Naive thymus-derived CD4-positive, alpha-beta T cell (primary cell): ENCODE data around the gene ENDOV. TPM values are rescaled to one million over a fixed set of nuclear protein-coding genes. Genes with fewer than 3 reads are reported as not detected.

ENCODE experiments used
- ATAC-seq: fragments of 150-1000 bp; cut with Tn5 transposase; 2 replicates; pipeline ENCODE4 v1.10.0; 2021; ENCODE audit warnings: mild to moderate bottlenecking, moderate library complexity
- CTCF ChIA-PET: fragments of 350-600 bp; sonication (Branson Sonifier 250); formaldehyde crosslinking; loops from one replicate; lab custom pipeline; 2021; ENCODE audit warnings: antibody characterized with exemption; lab: Charles Lee
- POLR2A ChIA-PET: fragments of 350-600 bp; sonication (Branson Sonifier 250); formaldehyde crosslinking; loops from one replicate; lab custom pipeline; 2021; ENCODE audit warnings: antibody characterized with exemption, inconsistent platforms; lab: Charles Lee
- DNase-seq, 9 donors: peaks; one replicate each; pipeline versions ENCODE4 v3.0.0 to v3.0.0-alpha.2; 2020 to 2022; ENCODE audit warnings: mixed read lengths in 1 of 9
- H3K27ac ChIP-seq: one replicate; pipeline ENCODE4 v1.7.0; 2013; ENCODE audit warnings: mild to moderate bottlenecking, low read depth, low read length, moderate library complexity
- H3K27me3 ChIP-seq, 2 donors: one replicate each; pipeline ENCODE4 v1.7.0; 2013; ENCODE audit warnings: low read length in 2 of 2, mild to moderate bottlenecking in 2 of 2, moderate library complexity in 2 of 2; ENCODE audit not compliant: control insufficient read depth in 2 of 2, insufficient read depth in 2 of 2
- H3K36me3 ChIP-seq, 3 experiments: 1 replicate in 2 of 3; 2 replicates in 1 of 3; pipeline ENCODE4 v1.7.0; 2013; ENCODE audit warnings: low read length in 3 of 3, mild to moderate bottlenecking in 3 of 3, moderate library complexity in 1 of 3; ENCODE audit not compliant: insufficient read depth in 3 of 3, control insufficient read depth in 2 of 3
- H3K4me1 ChIP-seq, 2 donors: one replicate each; pipeline ENCODE4 v1.7.0; 2013; ENCODE audit warnings: low read length in 2 of 2, mild to moderate bottlenecking in 2 of 2, moderate library complexity in 1 of 2; ENCODE audit not compliant: control insufficient read depth in 2 of 2, insufficient read depth in 2 of 2
- H3K4me3 ChIP-seq: 2 replicates; pipeline ENCODE4 v1.7.0; 2013; ENCODE audit warnings: mild to moderate bottlenecking, low read length
- H3K9me3 ChIP-seq, 3 experiments: 1 replicate in 2 of 3; 2 replicates in 1 of 3; pipeline ENCODE4 v1.7.0; 2013; ENCODE audit warnings: low read length in 3 of 3; ENCODE audit not compliant: control insufficient read depth in 2 of 3
- H3K27ac Mint-ChIP-seq, 9 donors: one replicate each; pipeline ENCODE4 v1.8.0; 2020 to 2022; ENCODE audit warnings: mixed read lengths in 9 of 9, mild to moderate bottlenecking in 8 of 9, moderate library complexity in 5 of 9, inconsistent platforms in 2 of 9
- H3K27me3 Mint-ChIP-seq, 5 donors: one replicate each; pipeline ENCODE4 v1.8.0; 2021 to 2022; ENCODE audit warnings: mixed read lengths in 5 of 5, mild to moderate bottlenecking in 1 of 5
- H3K36me3 Mint-ChIP-seq, 5 donors: one replicate each; pipeline ENCODE4 v1.8.0; 2020 to 2022; ENCODE audit warnings: mixed read lengths in 5 of 5, mild to moderate bottlenecking in 3 of 5, inconsistent platforms in 1 of 5
- H3K4me1 Mint-ChIP-seq, 7 donors: one replicate each; pipeline ENCODE4 v1.8.0; 2020 to 2022; ENCODE audit warnings: mixed read lengths in 7 of 7, mild to moderate bottlenecking in 3 of 7, inconsistent platforms in 1 of 7
- H3K4me3 Mint-ChIP-seq, 10 donors: one replicate each; pipeline ENCODE4 v1.8.0; 2020 to 2022; ENCODE audit warnings: mild to moderate bottlenecking in 10 of 10, mixed read lengths in 10 of 10, moderate library complexity in 6 of 10, inconsistent platforms in 2 of 10
- H3K9me3 Mint-ChIP-seq, 11 donors: one replicate each; pipeline ENCODE4 v1.8.0; 2020 to 2022; ENCODE audit warnings: mixed read lengths in 11 of 11, mild to moderate bottlenecking in 4 of 11, inconsistent platforms in 1 of 11, moderate library complexity in 1 of 11
- intact Hi-C, 2 donors: fragments of 100-400 bp; cut with micrococcal nuclease; formaldehyde crosslinking; loops; one replicate each; pipeline ENCODE4 v1.15.1; 2023
- polyA plus RNA-seq, 2 donors: library from polyadenylated mRNA; unstranded; fragments of 300-500 nt; fragmentation: Illumina TruSeq; gene quantifications; one replicate each; pipeline ENCODE4 v1.2.3, GENCODE V29; 2021
- total RNA-seq, 6 experiments: library from RNA in 5 of 6; stranded (reverse) in 5 of 6; gene quantifications; 1 replicate in 5 of 6; 2 replicates in 1 of 6; pipeline ENCODE4 v1.2.3 and lab custom pipeline; 2021 to 2026

ENDOV gene
- total and polyA plus RNA-seq, 7 experiments from 2014 or later, result 7.5 to 26.5 (median 20.9) TPM

- ChIA-PET CTCF (interaction anchor here (1.4 to 4.0 kb wide), 5 partner anchors 472 to 555 kb away, joined by 5 to 26 read pairs (median 10); no protein-coding TSS in a partner anchor), POLR2A (interaction anchor here (0.5 to 1.1 kb wide), 4 partner anchors 26 to 224 kb away, joined by 3 read pairs; no protein-coding TSS in a partner anchor)
- intact Hi-C loops, result loop anchor here (5.0 to 10.0 kb wide), 2 partner anchors 116 to 354 kb away; partner anchors contain the start of gene RPTOR (in 1 of the 2)
- Histone ChIP-seq H3K4me1 (peaks cover 8 to 11% of the 10 kb centered on the region in 2 donors), H3K36me3 (no peaks in the 10 kb centered on the region), H3K9me3 (no peaks in the 10 kb centered on the region), H3K27me3 (no peaks in the 10 kb centered on the region), H3K4me3 (no peak overlapping the region), H3K27ac (no peak overlapping the region)
- no peak overlapping the region for H3K27ac Mint-ChIP-seq
- peaks cover 4 to 16% (median 5%) of the 10 kb centered on the region in 7 donors for H3K4me1 Mint-ChIP-seq
- no peaks in the 10 kb centered on the region for H3K36me3 Mint-ChIP-seq
- no peak overlapping the region for H3K4me3 Mint-ChIP-seq
- no peaks in the 10 kb centered on the region for H3K9me3 Mint-ChIP-seq
- ATAC-seq (no peak), DNase-seq (no peak)
- H3K27me3 Mint-ChIP-seq, result no peaks in the 10 kb centered on the region
These were observed 13.4 kb downstream of the ENDOV start for GRCh38 chr17:80428363-80428762.

GRCh38 chr17:80428796-80429195 lies 13.8 kb downstream of the ENDOV start:
- Mint-ChIP-seq H3K4me1 (peaks cover 4 to 16% (median 5%) of the 10 kb centered on the region in 7 donors), H3K27me3 (no peaks in the 10 kb centered on the region), H3K36me3 (no peaks in the 10 kb centered on the region), H3K9me3 (no peaks in the 10 kb centered on the region), H3K27ac (no peak overlapping the region), H3K4me3 (no peak overlapping the region)
- intact Hi-C loops, result loop anchor here (5.0 to 10.0 kb wide), 2 partner anchors 116 to 354 kb away; partner anchors contain the start of gene RPTOR (in 1 of the 2)
- Histone ChIP-seq H3K4me3 (no peak overlapping the region), H3K9me3 (no peaks in the 10 kb centered on the region), H3K36me3 (no peaks in the 10 kb centered on the region), H3K27ac (no peak overlapping the region), H3K27me3 (no peaks in the 10 kb centered on the region), H3K4me1 (peaks cover 8 to 11% of the 10 kb centered on the region in 2 donors)
- POLR2A ChIA-PET, result interaction anchor here (1.1 kb wide), 1 partner anchor 26 kb away, joined by 3 read pairs; no protein-coding TSS in a partner anchor
- CTCF ChIA-PET, result interaction anchor here (0.6 to 4.0 kb wide), 2 partner anchors 383 to 542 kb away, joined by 3 to 26 read pairs; no protein-coding TSS in a partner anchor
- ATAC-seq (no peak), DNase-seq (no peak)

DNA sequence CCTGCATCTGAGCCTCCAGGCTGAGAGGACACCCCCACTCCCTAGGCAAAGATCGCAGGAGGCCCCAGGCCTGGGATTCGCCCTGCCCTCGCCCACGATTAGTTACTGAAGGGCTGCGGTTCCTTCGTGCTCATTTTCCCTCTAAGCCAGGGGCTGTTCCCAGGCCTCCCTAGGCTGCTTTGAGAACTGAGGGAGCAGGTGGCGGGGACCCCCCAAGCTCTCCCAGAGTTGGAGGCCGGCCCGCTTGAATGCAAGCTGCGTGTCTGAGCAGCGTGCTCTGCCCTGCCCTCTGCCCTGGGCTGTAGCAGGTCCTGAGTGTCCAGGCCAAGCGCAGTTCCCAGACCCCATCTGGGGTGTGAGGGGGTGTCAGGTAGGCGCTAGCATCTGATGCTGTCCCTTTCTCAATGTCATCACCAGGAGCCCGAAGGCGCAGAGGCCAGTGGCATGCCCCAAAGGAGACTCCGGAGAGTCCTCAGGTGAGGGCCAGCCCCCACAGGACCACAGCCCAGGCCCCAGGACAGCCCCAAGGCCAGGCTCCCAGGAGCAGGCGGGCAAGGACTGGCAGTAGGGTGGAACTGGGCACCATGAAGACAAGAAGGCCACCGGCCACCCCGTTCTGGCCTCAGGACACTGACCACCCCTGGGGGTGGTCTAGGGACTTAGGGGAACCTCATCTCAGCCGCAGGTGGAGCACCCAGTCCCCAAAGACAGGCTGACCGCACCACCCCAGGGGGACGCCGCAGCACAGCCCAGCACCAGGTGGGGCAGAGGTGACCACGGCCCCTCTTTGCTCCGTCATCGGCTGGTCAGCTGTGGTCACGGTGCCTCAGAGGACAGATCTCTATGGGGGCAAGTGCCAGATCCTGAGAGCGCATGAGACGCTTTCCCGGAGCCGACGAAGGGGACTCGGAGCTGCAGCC lies 14.6 kb downstream of the ENDOV start:
- intact Hi-C loops, result loop anchor here (5.0 to 10.0 kb wide), 2 partner anchors 115 to 353 kb away; partner anchors contain the start of gene RPTOR (in 1 of the 2)
- no peaks in the 10 kb centered on the region for H3K36me3 Mint-ChIP-seq
- no peak overlapping the region for H3K27ac Mint-ChIP-seq
- ChIA-PET CTCF (interaction anchor here (0.6 kb wide), 1 partner anchor 382 kb away, joined by 3 read pairs; no protein-coding TSS in a partner anchor), POLR2A (no interaction called here)
- no peak for DNase-seq
- H3K27me3 ChIP-seq, result no peaks in the 10 kb centered on the region
- no peaks in the 10 kb centered on the region for H3K9me3 ChIP-seq
- no peaks in the 10 kb centered on the region for H3K9me3 Mint-ChIP-seq
- H3K4me3 ChIP-seq, result no peak overlapping the region
- peaks cover 4 to 12% (median 4%) of the 10 kb centered on the region in 7 donors for H3K4me1 Mint-ChIP-seq
- H3K27me3 Mint-ChIP-seq, result no peaks in the 10 kb centered on the region
- no peak overlapping the region for H3K27ac ChIP-seq
- peaks cover 6 to 8% of the 10 kb centered on the region in 2 donors for H3K4me1 ChIP-seq
- H3K4me3 Mint-ChIP-seq, result no peak overlapping the region
- no peaks in the 10 kb centered on the region for H3K36me3 ChIP-seq
- no peak for ATAC-seq

DNA sequence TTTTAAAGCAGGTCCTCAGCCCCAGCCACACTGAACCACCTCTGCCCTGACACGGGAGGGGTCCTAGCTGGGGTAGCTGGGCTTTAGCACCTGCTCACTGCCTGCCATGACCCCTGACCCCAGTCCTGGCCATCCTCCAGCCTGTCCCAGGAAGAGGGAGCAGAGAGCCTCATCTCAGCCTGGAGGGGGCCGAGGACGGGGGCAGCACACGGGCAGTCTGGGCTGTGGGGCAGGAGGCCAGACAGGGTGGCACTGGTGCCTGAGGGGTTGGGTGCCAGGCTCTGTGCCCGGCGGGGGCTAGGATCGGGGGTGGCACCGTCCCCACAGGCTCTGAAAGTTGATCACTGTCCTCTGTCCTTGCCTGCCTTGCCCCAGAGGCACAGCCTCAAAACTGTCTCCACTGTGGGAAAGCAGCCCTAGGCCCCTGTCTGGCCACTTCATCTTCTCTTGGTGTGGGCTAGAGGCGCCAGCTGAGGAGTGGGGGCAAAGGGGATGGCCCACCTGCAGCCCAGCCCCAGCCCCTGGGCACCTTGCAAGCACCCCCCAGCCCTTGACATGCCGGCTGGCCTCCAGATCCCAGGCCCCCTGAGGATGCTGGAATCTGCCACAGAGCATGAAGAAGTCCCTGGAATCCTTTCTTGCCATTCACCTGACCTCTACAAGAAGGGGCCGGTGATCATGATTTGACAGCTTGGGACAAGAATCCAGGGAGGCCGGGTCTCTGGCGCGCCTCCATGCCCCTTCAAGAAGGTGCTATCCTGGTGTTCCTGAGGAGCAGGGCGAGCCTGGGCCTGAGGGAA lies 15.7 kb downstream of the ENDOV start:
- H3K27ac ChIP-seq, result no peak overlapping the region
- H3K4me3 ChIP-seq, result no peak overlapping the region
- ChIA-PET CTCF (interaction anchor here (1.3 kb wide), 1 partner anchor 539 kb away, joined by 3 read pairs; no protein-coding TSS in a partner anchor), POLR2A (no interaction called here)
- no peaks in the 10 kb centered on the region for H3K36me3 ChIP-seq
- Mint-ChIP-seq H3K27ac (no peak overlapping the region), H3K27me3 (no peaks in the 10 kb centered on the region), H3K4me1 (peaks cover 4 to 12% (median 4%) of the 10 kb centered on the region in 7 donors), H3K4me3 (no peak overlapping the region), H3K9me3 (no peaks in the 10 kb centered on the region), H3K36me3 (no peaks in the 10 kb centered on the region)
- peaks cover 6 to 8% of the 10 kb centered on the region in 2 donors for H3K4me1 ChIP-seq
- DNase-seq (no peak), ATAC-seq (no peak)
- intact Hi-C loops, result no loop called here
- no peaks in the 10 kb centered on the region for H3K9me3 ChIP-seq
- no peaks in the 10 kb centered on the region for H3K27me3 ChIP-seq

DNA sequence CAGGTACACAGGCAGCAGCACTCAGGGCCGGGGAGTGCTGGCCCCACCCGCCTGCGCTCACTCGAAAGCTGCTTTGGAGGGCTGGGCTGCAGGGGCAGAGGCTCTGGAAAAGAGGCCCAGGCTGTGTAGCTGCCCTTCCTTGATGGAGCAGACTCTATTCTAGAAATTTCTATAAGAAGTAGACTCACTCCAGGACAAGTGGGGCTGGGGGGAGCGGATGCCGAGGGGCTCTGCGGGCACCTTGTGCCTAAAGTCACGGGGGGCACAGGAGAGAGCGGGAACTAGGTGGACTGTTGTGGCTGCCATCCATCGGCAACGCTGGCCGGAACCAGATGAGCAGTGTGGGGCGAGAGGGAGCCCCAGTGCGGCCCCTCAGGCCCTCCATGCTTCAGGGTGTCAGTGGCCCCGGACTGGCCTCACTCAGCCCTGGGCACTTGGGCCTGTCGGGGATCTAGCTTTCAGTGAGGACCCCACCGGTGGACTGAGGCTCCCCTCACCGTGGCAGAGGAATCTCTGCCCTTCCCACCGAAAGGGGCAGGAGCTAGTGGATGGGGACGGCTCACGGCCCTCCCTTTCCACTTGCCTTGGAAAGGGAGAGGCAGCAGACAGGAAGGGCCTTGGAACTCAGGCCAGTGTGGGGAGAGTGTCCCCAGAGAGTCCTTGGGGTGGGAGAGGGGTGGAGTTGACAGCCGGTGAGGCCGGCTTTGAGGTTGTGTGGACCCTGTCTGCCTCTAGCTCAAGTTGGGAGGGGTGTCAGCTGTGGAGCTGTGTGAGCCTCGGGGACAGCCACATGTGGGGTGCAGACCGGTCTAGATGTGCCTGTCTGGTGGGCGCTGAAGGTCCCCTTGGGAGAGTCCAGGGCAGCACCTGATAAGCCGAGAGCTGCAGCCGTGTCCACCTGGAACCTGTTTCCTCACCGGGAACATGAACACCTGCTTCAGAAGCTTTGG lies 16.6 kb downstream of the ENDOV start:
- no peak overlapping the region for H3K27ac Mint-ChIP-seq
- peaks cover 6 to 8% of the 10 kb centered on the region in 2 donors for H3K4me1 ChIP-seq
- ChIA-PET POLR2A (interaction anchor here (0.9 kb wide), 1 partner anchor 23 kb away, joined by 3 read pairs; no protein-coding TSS in a partner anchor), CTCF (interaction anchor here (0.6 to 1.3 kb wide), 2 partner anchors 139 to 538 kb away, joined by 3 read pairs; no protein-coding TSS in a partner anchor)
- no peaks in the 10 kb centered on the region for H3K9me3 ChIP-seq
- no peaks in the 10 kb centered on the region for H3K36me3 ChIP-seq
- H3K4me3 ChIP-seq, result no peak overlapping the region
- H3K27me3 Mint-ChIP-seq, result no peaks in the 10 kb centered on the region
- no peak for ATAC-seq
- DNase-seq, result no peak
- no peak overlapping the region for H3K27ac ChIP-seq
- H3K9me3 Mint-ChIP-seq, result no peaks in the 10 kb centered on the region
- H3K4me1 Mint-ChIP-seq, result peaks cover 4 to 6% (median 4%) of the 10 kb centered on the region in 7 donors
- H3K27me3 ChIP-seq, result no peaks in the 10 kb centered on the region
- intact Hi-C loops, result no loop called here
- no peak overlapping the region for H3K4me3 Mint-ChIP-seq
- peaks cover 0 to 4% (median 0%) of the 10 kb centered on the region in 5 donors for H3K36me3 Mint-ChIP-seq
